H1 (cell line): ENCODE measurements around the gene WDR48. TPM values are rescaled to one million over a fixed set of nuclear protein-coding genes. Genes with fewer than 3 reads are reported as not detected.

Experiments
- ATF3 ChIP-seq: IDR thresholded peaks from 2 replicates; pipeline ENCODE4 v1.6.1; 2011; ENCODE audit warnings: low read depth, mild to moderate bottlenecking, low read length; ENCODE audit not compliant: insufficient read depth
- CHD7 ChIP-seq: fragments of 300-600 bp; sonication (generic); IDR thresholded peaks from 2 replicates; pipeline ENCODE4 v1.7.1; 2012; ENCODE audit warnings: low read length, moderate library complexity, mild to moderate bottlenecking, inconsistent platforms; ENCODE audit not compliant: insufficient replicate concordance
- HDAC6 ChIP-seq: IDR thresholded peaks from one replicate; pipeline ENCODE4 v1.7.1; 2012; ENCODE audit warnings: low read depth, mild to moderate bottlenecking, inconsistent platforms, low read length, moderate library complexity
- polyA plus RNA-seq, 7 experiments: library from polyadenylated mRNA; depleted of rRNA in 3 of 7; stranded (reverse) in 5 of 7; unstranded in 2 of 7; fragments of >200 nt in 5 of 7; fragments of 200-250 nt in 2 of 7; gene quantifications; 1 replicate in 5 of 7; 2 replicates in 1 of 7; 4 replicates in 1 of 7; pipeline versions ENCODE4 v1.2.1 to v1.2.3, GENCODE V29; 2011 to 2013; ENCODE audit warnings: missing spikeins in 2 of 7, mixed read lengths in 2 of 7
- total RNA-seq: library from RNA; stranded (reverse); fragmentation: NEBNext Ultra II Directional; extraction: Animal tissue kit (Norgen Biotek cat#: 25700); gene quantifications from 2 replicates; pipeline ENCODE4 v1.2.1, GENCODE V29; 2021

The WDR48 gene
- total and polyA plus RNA-seq, 2 of the 8 experiments (the other 6 are each of a cell fraction or from before 2014, with no cell fraction given) = 21.2 to 54.1 TPM

- TF ChIP-seq CHD7 = no peak
- no peak for TF ChIP-seq ATF3
- no peak for TF ChIP-seq HDAC6
These were observed 43.2 kb downstream of the WDR48 start (continued) for GRCh38 chr3:39094851-39095677.
